NCI-H82 treated with DMSO at 0.1 percent for 48 hours (cell line): ENCODE results near the gene SLC27A1.
A peak's percentile ranks its signal among the peaks of the same experiment; 100 is the strongest.
"Not testable (repeated sequence)": the region's sequence is repeated elsewhere in the genome, so short reads cannot be mapped to it uniquely, and the experiment has no call there.

Experiments
- DNase-seq: peaks from one replicate; lab custom pipeline; 2025; ENCODE audit not compliant: unreplicated experiment; lab: John Stamatoyannopoulos, UW

SLC27A1 gene

DNA sequence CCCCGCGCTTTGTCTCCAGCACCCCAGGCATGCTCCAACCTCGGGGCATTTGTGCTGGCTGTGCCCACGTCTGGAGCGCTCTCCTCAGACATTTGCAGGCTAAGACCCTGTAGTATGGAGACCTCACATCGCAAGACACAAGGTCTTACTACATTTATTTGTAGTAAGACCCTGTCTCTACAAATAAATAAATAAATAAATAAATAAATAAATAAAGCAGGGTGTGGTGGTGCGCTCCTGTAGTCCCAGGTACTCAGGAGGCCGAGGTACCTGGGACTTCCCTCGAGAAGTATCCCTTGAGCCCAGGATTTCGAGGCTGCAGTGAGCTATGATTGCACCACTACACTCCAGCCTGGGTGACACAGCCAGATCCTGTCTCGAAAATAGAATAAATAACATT, 14.2 kb upstream of the SLC27A1 start:
- no peak for DNase-seq

DNA sequence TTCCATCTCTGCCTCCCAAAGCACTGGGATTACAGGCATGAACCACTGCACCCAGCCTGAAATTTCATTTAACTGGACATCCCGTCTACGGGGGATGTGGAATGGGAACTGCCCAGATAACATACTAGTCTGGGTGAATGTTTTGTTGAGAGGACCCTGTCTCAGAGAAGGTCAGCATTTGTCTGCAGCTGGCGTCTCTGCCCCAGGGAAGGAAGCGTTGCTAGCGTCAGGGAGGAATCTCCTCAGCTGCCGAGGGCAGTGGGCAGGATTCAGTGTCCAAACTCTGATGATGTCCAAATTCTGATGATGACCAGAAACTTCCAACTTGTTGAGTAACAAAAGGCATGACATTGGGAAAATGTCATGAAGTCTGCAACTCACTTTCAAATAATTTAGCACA, 12.7 kb upstream of the SLC27A1 start:
- no peak for DNase-seq

DNA sequence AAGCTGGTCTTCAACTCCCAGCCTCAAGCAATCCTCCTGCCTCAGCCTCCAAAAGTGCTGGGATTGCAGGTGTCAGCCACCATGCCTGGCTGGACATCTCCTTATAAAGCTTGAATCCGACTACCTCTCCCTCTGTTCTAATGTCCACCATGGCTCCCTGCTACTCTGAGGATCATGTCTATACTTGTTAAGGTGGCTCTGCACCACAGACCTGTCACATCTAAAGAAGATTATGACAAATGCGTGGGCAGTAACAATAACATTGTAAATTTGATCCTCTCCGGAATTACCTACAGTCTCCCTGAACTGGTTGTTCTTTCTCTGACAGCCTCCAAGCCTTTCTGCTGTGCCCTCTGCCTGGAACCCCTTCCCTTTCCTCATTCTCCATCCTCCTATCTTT, 11.4 kb upstream of the SLC27A1 start:
- no peak for DNase-seq

DNA sequence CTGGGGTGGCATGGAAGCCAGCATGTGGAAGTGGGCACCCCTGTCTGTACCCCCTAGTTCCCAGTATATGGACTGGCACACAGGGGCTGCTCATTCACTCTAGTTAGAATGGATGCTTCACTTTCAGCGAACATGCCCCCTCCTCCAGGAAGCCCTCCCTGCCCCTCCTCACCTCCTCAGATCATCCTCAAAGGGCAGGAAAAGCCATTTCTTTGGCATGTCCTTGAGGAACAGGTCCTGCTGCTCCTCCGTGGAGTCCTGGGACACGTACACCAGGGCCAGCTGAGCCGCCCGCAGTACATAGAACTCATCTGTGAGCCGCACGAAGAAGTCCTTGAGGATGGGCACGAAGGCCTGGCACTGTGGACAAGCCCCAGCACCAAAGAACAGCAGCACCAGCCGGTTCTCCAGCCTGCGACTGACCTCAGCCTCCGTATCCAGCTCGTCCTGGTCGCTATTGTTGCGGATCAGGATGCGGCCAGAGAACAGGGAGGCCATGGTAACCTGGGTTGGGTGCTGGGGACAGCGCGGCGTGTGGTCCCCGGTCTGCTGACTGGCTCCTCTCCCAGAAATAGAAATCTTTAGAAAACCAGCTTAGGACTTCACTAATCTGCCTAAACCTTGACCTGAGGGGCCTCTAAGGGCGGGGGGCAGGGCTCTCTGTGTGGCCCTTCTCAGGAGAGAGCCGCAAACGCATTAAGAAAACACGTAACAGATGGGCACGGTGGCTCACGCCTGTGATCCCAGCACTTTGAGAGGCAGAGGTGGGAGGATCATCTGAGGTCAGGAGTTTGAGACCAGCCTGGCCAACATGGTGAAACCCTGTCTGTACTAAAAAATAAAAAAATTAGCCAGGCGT, 9.7 kb upstream of the SLC27A1 start, which contains the start of gene NXNL1:
NXNL1 (minus strand) TSS at position 555 of the 859 bp plus-strand sequence; CDS start at position 498, 57 bp downstream.
- peak; percentile 98 for DNase-seq

DNA sequence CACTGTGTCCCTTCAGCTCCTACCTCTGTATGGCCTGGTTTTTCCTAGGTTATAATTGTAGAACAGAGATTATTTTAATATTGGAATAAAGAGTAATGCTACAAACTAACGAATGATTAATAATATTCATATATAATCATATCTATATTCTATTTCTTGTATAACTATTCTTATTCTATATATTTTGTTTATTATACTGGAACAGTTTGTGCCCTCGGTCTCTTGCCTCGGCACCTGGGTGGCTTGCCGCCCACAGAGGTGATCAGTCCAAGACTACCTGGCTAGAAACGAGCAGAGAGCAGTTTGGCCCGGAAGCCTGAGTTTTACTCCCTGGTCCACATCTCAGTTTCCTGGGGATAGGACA, 3.9 kb upstream of the SLC27A1 start:
- no peak for DNase-seq

DNA sequence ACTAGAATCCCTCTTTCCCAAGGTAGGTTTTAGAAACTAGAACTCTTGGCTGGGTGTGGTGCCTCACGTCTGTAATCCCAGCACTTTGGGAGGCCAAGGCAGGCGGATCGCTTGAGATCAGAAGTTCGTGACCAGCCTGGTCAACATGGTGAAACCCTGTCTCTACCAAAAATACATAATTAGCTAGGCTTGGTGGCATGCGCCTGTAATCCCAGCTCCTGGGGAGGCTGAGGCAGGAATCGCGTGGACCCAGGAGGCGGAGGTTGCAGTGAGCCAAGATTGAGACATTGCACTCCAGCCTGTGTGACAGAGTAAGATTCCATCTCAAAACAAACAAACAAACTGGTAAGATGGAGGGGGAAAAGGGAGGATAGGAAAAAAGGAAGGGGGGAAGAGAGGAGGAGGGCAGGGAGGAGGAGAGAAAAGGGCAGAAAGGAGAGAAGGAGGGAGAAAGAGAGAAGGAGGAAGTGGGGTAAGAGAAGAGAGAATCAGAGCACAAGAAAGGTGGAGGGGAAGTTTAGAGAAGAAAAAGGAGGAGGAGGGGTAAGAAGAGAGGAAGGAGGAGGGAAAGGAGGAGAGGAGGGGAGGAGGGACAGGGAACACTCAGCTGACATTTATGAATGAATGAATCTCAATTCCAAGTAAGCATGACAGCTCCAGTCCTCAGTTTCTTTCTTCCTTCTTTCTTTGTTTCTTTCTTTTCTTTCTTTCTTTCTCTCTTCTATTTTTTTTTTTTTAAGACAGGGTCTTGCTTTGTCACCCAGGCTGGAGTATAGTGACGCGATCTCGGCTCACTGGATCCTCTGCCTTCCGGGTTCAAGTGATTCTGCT, 2.6 kb upstream of the SLC27A1 start:
- no peak for DNase-seq

DNA sequence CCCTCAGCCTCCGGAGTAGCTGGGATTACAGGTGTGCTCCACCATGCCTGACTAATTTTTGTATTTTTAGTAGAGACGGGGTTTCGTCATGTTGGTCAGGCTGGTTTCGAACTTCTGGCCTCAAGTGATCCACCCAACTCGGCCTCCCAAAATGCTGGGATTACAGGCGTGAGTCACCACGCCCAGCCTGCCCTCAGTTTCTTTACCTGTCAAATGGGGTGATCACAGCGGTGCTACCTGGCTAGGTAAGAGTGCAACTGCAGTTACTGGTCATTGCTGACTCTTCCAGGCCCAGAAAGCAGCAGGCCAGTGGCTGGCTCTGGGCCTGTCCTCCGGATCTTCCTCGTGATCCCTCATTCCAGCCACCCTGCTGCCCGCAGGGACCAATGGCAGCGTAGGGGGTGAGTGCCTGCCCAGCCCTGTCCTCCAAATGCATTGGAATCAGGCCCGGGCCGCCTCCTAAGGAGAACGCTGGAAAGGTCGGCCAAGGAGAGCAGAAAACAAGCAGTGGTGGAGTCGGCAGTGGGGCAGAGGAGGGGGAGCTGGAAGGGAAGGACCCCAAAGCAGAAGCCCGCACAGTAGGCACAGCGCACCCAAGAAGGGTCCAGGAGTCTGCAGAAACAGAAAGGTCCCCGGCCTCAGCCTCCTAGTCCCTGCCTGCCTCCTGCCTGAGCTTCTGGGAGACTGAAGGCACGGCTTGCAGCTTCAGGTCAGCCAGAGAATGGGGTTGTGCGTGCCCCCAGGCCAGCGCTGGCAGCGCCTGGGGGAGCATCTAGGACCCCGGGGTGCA, 1.8 kb upstream of the SLC27A1 start:
- no peak for DNase-seq

DNA sequence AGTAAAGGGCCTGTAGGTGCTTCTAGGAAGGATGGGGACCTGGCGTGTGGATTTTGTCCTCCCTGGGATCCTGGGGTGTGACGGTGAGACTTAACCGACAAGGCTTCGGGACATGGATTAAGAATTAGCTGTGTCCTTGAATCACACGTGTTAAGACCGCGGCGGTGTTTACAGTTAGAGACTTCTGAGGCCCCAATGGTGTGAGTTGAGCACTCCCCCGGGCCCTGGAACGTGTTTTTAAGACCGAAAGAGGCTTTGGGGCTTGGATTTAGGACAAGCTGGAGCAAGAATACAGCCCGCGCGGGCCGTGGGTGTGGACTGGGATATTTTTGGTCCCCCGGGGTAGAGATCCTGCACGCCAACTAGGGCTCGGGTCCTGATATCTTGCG, 1.2 kb upstream of the SLC27A1 start:
- DNase-seq = peak; percentile 94

DNA sequence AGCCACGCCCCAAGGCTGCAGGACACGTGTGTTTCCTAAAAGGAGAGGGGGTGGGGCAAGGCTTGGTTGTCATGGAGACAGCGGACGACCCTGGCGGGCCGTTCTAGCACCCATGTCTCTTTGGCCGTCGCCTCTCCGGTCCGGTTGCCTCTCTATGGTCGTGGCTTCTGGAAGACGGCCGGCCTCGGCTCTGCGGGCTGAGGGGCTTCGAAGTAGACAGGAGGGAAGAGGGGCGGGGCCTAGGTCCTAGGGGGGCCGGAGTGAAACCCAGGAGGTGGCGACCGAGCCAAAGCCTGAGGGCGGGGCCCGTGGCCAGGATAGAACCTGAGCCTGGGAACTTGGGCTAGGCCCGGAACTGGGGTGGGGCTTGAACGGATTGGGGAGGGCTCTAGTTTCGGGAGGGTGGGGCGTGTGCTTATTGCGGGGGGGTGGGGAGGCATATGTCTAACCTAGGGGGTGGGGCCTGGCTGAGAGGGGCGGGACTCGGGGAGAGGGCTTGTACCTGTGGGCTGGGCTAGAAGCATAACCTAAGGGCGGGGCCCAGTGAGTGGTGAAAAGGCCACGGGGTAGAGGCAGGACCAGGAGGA, 750 bp upstream of the SLC27A1 start:
- DNase-seq = peak; percentile 100

DNA sequence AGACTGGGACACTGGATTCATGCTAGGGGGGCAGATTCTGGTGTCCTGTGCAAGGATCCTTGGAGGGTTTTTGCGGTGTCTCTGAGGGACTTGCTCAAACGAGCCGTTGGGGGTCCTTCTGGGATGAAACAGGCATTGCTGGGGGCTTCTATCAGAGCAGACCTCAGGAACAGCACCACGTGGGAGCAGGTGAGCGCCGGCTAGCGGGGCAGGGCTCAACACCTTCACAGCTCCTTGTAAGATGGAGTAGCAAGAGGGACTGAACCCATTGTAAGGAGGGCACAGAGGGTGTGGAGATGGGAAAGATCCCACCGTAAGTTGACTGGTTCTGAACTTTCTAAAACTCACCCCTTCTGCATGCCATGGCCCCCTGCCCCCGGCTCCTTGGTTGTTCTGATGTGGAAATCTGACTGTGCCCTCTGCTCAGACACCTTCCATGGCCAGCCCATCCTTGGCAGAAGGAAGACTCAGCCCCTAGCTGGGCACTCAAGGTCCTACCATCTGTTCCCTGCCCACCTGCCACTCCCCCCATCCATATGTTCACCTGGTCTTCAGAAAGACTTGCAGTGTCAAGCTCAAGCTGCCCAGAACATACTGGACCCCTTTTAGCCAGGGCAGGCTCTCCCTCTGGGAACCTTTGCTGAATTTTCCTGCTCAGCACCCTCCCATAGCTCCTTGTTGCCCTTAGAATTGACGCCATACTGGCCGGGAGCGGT, 1.2 kb downstream of the SLC27A1 start:
- no peak for DNase-seq

DNA sequence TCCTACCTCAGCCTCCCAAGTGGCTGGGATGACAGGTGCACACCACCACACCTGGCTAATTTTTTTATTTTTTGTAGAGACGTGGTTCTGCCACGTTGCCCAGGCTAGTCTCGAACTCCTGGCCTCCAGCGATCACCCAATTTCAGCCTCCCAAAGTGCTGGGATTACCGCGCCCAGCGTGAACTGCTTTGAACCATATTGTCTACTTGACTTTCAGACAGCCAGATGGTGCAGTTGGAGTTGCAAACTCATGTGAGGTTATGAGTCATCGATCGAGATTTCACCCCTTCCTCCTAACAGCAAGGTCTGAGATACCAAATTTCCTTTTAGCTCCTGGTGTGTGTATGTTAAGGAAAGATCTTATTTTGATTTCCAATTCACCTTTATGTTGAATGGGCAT, 2.7 kb downstream of the SLC27A1 start:
- no peak for DNase-seq

DNA sequence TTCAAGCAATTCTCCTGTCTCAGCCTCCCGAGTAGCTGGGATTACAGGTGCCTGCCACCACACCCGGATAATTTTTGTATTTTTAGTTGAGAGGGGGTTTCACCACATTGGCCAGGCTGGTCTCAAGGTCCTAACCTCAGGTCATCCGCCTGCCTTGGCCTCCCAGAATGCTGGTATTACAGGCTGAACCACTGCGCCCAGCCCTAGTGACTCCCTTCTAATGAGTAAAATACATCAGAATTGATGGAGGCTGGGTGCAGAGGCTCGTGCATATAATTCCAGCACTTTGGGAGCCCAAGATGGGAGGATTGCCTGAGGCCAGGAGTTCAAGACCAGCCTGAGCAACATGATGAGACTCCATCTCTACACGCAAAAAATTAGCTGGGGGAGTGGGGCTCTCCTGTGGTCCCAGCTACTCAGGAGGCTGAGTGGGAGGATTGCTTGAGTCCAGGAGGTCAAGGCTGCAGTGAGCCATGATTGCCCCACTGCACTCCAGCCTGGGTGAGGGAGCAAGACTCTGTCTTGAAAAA, 4.8 kb downstream of the SLC27A1 start:
- not testable (repeated sequence) for DNase-seq

DNA sequence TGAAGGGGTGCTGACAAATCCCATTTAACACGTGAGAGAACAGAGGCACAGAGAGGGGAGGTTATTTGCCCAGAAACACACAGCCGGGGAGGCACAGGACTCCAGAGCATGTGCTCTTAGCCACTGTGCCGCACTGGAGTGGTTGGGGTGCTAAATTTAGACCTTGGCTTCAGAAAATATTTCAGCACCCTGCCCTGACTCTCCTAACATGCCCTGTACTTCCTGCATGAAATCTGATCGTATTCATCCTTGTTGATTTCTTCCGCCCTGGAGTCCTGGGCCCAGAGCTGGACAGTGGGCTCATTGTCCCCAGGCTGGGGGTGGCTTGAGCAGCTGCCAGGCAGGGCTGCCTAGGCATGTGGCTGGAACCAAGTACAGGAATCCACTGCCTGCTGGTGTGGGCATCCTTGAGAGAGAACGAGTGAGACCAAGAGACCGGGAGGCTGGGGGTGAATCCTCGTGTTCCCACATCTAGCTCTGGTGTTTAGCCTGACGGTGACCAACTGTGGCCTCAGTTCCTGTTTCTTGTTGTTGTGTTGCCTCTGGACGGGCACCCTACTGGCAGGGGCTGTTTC, 5.3 kb downstream of the SLC27A1 start:
- no peak for DNase-seq

DNA sequence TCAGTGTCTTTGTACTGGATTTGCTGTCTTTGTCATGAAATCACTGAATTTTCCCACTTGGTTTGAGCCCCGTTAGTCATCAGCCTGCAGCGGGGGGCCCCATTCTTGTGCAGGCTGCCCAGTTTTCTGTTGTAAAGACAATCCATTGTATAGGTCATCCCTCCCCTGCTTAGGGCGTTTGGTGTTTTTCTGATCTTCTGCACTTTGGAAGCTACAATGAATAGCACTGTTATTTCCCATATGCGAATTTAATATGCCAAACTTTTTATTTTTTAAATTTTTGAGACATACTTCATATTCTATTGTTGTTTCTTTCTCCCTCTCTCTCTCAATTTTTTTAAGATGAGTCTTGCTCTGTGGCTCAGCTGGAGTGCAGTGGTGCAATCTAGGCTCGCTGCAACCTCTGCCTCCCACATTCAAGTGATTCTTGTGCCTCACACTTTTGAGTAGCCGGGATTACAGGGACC, 9.0 kb downstream of the SLC27A1 start:
- DNase-seq = no peak

DNA sequence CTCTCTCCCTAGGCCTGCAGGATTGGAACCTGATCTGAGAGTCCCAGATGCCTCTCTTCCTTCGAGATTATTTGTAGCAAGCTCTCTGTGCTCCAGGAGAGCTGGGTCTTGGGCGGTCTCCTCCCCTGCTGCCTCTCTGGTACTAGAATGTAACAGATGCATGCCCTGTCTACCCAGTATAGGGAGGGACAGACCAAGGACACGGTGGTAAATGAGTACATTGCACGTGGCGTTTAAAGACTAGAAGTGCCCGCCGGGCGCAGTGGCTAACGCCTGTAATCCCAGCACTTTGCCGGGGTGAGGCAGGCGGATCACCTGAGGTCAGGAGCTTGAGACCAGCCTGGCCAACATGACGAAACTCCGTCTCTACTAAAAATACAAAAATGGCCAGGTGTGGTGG, 11.7 kb downstream of the SLC27A1 start:
- no peak for DNase-seq

DNA sequence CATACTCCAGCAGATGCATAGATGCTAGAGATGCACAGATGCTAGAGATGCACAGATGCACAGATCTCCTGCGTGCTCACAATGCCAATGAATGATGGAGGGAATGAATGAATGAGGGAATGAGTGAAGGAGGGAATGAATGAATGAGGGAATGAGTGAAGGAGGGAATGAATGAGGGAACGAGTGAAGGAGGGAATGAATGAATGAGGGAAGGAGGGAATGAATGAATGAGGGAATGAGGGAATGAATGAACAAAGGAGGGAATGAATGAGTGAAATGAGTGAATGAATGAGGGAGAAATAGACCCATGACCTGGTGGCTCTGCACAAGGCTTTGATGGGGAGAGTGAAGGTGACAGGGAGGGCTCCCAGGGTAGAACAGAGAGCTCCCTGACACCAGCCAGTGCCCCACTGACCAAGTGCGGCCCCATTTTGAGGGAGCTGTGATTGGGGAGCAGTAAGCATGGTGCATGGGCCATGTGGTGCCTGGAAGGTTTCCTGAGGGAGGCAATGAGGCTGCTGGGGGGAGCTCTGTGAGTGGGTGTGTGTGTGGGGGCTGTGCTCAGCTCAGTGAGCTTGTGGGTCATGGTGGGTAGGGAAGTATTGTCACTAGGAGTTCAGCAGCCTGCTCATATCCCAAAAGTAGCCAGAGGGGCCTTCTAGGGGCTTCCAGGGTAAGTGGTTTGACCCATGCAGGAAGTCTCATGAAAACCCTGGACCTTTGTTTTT, 12.7 kb downstream of the SLC27A1 start:
- no peak for DNase-seq

DNA sequence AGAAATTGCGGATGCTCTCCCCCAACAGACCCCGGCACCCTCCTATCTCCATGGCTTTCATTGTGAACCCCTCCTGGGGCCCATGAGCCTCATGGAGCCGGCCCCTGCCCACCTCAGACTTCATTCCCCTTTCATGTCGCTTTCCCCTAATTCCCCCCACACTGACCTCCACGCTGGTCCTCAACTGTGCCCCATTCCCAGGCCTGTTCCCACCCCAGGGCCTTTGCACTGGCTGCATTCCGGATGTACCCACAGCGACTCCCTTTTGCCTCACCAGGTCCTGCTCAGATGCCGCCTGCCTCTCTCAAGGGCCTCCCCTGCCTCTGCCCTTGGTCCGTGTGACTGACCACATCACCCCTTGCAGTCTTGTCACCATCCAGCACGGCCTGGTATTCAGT, 13.3 kb downstream of the SLC27A1 start:
- DNase-seq = no peak

DNA sequence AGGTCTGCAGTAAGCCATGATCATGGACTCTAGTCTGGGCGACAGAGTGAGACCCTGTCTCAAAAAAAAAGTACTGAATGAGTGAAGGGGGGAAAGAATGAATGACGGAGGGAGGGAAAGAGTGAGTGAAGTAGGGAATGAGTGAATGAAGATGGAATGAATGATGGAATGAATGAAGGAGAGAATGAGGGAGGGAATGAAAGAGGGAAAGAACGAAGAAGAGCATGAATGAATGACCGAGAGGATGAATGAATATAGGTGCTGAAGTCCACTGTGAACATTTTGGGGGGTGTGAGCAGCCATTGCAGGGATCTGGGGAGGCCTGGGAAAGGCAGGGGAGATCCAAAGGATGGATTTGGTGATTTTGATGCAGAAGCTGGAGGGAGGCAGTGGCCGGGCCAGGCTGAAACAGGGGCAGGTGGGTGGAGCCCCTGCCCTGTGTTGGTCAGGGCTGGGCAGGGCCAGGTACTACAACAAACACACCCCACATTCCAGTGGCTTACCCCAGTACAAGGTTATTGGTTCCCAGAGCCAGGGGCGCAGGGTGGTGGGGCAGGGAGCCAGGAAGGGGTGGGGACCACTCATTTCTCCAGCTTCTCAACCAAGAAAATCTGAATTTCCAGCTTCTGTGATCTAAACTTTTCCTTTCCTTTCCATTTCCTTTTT, 14.3 kb downstream of the SLC27A1 start:
- DNase-seq = no peak
